H9 (cell line): ENCODE data around the gene FREM1. TPM values are rescaled to one million over a fixed set of nuclear protein-coding genes. Genes with fewer than 3 reads are reported as not detected.

Source experiments
- DNase-seq: peaks from one replicate; pipeline ENCODE4 v3.0.0-alpha.2; 2017
- H2AFZ ChIP-seq: one replicate; pipeline ENCODE4 v1.6.1; 2013; ENCODE audit warnings: mild to moderate bottlenecking, low read length, control low read depth, moderate library complexity
- H2AK5ac ChIP-seq: 2 replicates; pipeline ENCODE4 v1.6.1; 2013; ENCODE audit warnings: low read length, control low read depth, mixed read lengths; ENCODE audit not compliant: insufficient read length
- H2BK120ac ChIP-seq: one replicate; pipeline ENCODE4 v1.6.1; 2013; ENCODE audit warnings: low read depth, mild to moderate bottlenecking, low read length, control low read depth, inconsistent platforms; ENCODE audit not compliant: poor library complexity, severe bottlenecking
- H2BK12ac ChIP-seq: 2 replicates; pipeline ENCODE4 v1.6.1; 2013; ENCODE audit warnings: low read length, control low read depth, mixed read lengths, low read depth; ENCODE audit not compliant: insufficient read length
- H2BK15ac ChIP-seq: 2 replicates; pipeline ENCODE4 v1.6.1; 2013; ENCODE audit warnings: low read depth, low read length, control low read depth
- H2BK20ac ChIP-seq: one replicate; pipeline ENCODE4 v1.6.1; 2013; ENCODE audit warnings: low read depth, mild to moderate bottlenecking, low read length, control low read depth, inconsistent platforms; ENCODE audit not compliant: poor library complexity, severe bottlenecking
- H2BK5ac ChIP-seq: 2 replicates; pipeline ENCODE4 v1.6.1; 2013; ENCODE audit warnings: low read length, control low read depth, mixed read lengths; ENCODE audit not compliant: insufficient read length
- H3K14ac ChIP-seq: 2 replicates; pipeline ENCODE4 v1.6.1; 2013; ENCODE audit warnings: low read length, control low read depth; ENCODE audit not compliant: insufficient read depth
- H3K18ac ChIP-seq: 2 replicates; pipeline ENCODE4 v1.6.1; 2013; ENCODE audit warnings: low read depth, mild to moderate bottlenecking, mixed read lengths, low read length, control low read depth; ENCODE audit not compliant: insufficient read length
- H3K23ac ChIP-seq: 2 replicates; pipeline ENCODE4 v1.6.1; 2013; ENCODE audit warnings: low read length, control low read depth, mixed read lengths, low read depth; ENCODE audit not compliant: insufficient read length
- H3K23me2 ChIP-seq: 2 replicates; pipeline ENCODE4 v1.6.1; 2013; ENCODE audit warnings: low read depth, mild to moderate bottlenecking, mixed read lengths, low read length, control low read depth; ENCODE audit not compliant: insufficient read length, poor library complexity, severe bottlenecking
- H3K27ac ChIP-seq: 2 replicates; pipeline ENCODE4 v1.5.1; 2013; ENCODE audit warnings: low read length, control low read depth, mixed read lengths, low read depth; ENCODE audit not compliant: insufficient read length
- H3K27me3 ChIP-seq: 2 replicates; pipeline ENCODE4 v1.6.1; 2013; ENCODE audit warnings: low read length, control low read depth, inconsistent platforms; ENCODE audit not compliant: insufficient read depth
- H3K4ac ChIP-seq: 2 replicates; pipeline ENCODE4 v1.6.1; 2013; ENCODE audit warnings: low read depth, mild to moderate bottlenecking, control low read depth, inconsistent platforms, low read length, moderate library complexity
- H3K4me1 ChIP-seq: 2 replicates; pipeline ENCODE4 v1.6.1; 2013; ENCODE audit warnings: low read length, control low read depth, inconsistent platforms; ENCODE audit not compliant: insufficient read depth
- H3K4me2 ChIP-seq: 2 replicates; pipeline ENCODE4 v1.6.1; 2013; ENCODE audit warnings: low read length, control low read depth, mixed read lengths; ENCODE audit not compliant: insufficient read length, insufficient read depth
- H3K56ac ChIP-seq: 2 replicates; pipeline ENCODE4 v1.6.1; 2013; ENCODE audit warnings: low read depth, mild to moderate bottlenecking, mixed read lengths, low read length, control low read depth; ENCODE audit not compliant: insufficient read length
- H3K79me1 ChIP-seq: 2 replicates; pipeline ENCODE4 v1.6.1; 2013; ENCODE audit warnings: low read depth, mild to moderate bottlenecking, moderate library complexity, low read length, control low read depth, inconsistent platforms; ENCODE audit not compliant: insufficient read depth, poor library complexity, severe bottlenecking
- H3K79me2 ChIP-seq: 2 replicates; pipeline ENCODE4 v1.6.1; 2013; ENCODE audit warnings: low read length, control low read depth, inconsistent platforms; ENCODE audit not compliant: insufficient read depth
- H3K9ac ChIP-seq: 2 replicates; pipeline ENCODE4 v1.6.1; 2013; ENCODE audit warnings: low read length, control low read depth, mixed read lengths; ENCODE audit not compliant: insufficient read length; ENCODE audit errors: extremely low read depth
- H3K9me3 ChIP-seq: one replicate; pipeline ENCODE4 v1.6.1; 2013; ENCODE audit warnings: low read depth, low read length, inconsistent platforms; ENCODE audit not compliant: control insufficient read depth
- H3T11ph ChIP-seq: one replicate; pipeline ENCODE4 v1.6.1; 2013; ENCODE audit warnings: mild to moderate bottlenecking, low read length, control low read depth, inconsistent platforms
- H4K20me1 ChIP-seq: one replicate; pipeline ENCODE4 v1.6.1; 2013; ENCODE audit not compliant: control insufficient read depth, insufficient read length, insufficient read depth
- H4K5ac ChIP-seq: 2 replicates; pipeline ENCODE4 v1.6.1; 2013; ENCODE audit warnings: low read depth, mild to moderate bottlenecking, mixed read lengths, low read length, control low read depth; ENCODE audit not compliant: insufficient read length
- H4K8ac ChIP-seq: replicated peaks from 2 replicates; pipeline ENCODE4 v1.6.1; 2013; ENCODE audit warnings: low read length, control low read depth, mixed read lengths, low read depth; ENCODE audit not compliant: insufficient read length
- H4K91ac ChIP-seq: 2 replicates; pipeline ENCODE4 v1.6.1; 2013; ENCODE audit warnings: low read depth, mild to moderate bottlenecking, moderate library complexity, mixed read lengths, low read length, control low read depth; ENCODE audit not compliant: insufficient read length
- H3K27ac Mint-ChIP-seq, 3 experiments: 2 replicates in 2 of 3; 3 replicates in 1 of 3; pipeline ENCODE4 v1.8.0; 2020 to 2021; ENCODE audit warnings: mixed read lengths in 3 of 3, mild to moderate bottlenecking in 1 of 3, moderate library complexity in 1 of 3
- H3K27me3 Mint-ChIP-seq: 2 replicates; pipeline ENCODE4 v1.8.0; 2021; ENCODE audit warnings: low read depth, mild to moderate bottlenecking, moderate library complexity, mixed read lengths
- H3K36me3 Mint-ChIP-seq, 3 experiments: 2 replicates in 2 of 3; 3 replicates in 1 of 3; pipeline ENCODE4 v1.8.0; 2020 to 2021; ENCODE audit warnings: low read depth in 3 of 3, mixed read lengths in 3 of 3; ENCODE audit not compliant: insufficient read depth in 1 of 3
- H3K4me1 Mint-ChIP-seq, 2 experiments: 2 replicates each; pipeline ENCODE4 v1.8.0; 2020; ENCODE audit warnings: mixed read lengths in 2 of 2
- H3K4me3 Mint-ChIP-seq, 2 experiments: 2 replicates in 1 of 2; 3 replicates in 1 of 2; pipeline ENCODE4 v1.8.0; 2020 to 2021; ENCODE audit warnings: mild to moderate bottlenecking in 2 of 2, mixed read lengths in 2 of 2, moderate library complexity in 1 of 2
- H3K9me3 Mint-ChIP-seq, 2 experiments: 2 replicates in 1 of 2; 3 replicates in 1 of 2; pipeline ENCODE4 v1.8.0; 2020; ENCODE audit warnings: mild to moderate bottlenecking in 2 of 2, mixed read lengths in 2 of 2, moderate library complexity in 1 of 2
- CTCF ChIP-seq: fragments of 200-600 bp; sonication (generic); conservative IDR thresholded peaks from 3 replicates; pipeline ENCODE4 v1.8.0; 2021; ENCODE audit warnings: antibody characterized with exemption, mild to moderate bottlenecking
- WGBS: extraction: QIAGEN DNeasy Blood & Tissue Kit; methylation state at CpG from one replicate; pipeline ENCODE4 v1.1.7; 2013; ENCODE audit warnings: missing lambda C conversion rate, low lambda C conversion rate, mixed read lengths; ENCODE audit not compliant: insufficient read length; ENCODE audit errors: extremely low coverage; 5-methylcytosine and 5-hydroxymethylcytosine counted together
- long read RNA-seq: library from polyadenylated mRNA; unstranded; transcript quantifications from one replicate; pipeline ENCODE4 v2.0.0, GENCODE V29; 2020
- total RNA-seq: library from RNA; stranded (reverse); gene quantifications from 2 replicates; pipeline ENCODE4 v1.2.1, GENCODE V29; 2021

Gene FREM1, protein sequence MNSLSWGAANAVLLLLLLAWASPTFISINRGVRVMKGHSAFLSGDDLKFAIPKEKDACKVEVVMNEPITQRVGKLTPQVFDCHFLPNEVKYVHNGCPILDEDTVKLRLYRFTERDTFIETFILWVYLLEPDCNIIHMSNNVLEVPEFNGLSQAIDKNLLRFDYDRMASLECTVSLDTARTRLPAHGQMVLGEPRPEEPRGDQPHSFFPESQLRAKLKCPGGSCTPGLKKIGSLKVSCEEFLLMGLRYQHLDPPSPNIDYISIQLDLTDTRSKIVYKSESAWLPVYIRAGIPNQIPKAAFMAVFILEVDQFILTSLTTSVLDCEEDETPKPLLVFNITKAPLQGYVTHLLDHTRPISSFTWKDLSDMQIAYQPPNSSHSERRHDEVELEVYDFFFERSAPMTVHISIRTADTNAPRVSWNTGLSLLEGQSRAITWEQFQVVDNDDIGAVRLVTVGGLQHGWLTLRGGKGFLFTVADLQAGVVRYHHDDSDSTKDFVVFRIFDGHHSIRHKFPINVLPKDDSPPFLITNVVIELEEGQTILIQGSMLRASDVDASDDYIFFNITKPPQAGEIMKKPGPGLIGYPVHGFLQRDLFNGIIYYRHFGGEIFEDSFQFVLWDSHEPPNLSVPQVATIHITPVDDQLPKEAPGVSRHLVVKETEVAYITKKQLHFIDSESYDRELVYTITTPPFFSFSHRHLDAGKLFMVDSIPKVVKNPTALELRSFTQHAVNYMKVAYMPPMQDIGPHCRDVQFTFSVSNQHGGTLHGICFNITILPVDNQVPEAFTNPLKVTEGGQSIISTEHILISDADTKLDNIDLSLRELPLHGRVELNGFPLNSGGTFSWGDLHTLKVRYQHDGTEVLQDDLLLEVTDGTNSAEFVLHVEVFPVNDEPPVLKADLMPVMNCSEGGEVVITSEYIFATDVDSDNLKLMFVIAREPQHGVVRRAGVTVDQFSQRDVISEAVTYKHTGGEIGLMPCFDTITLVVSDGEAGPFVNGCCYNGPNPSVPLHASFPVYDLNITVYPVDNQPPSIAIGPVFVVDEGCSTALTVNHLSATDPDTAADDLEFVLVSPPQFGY (N-terminal part only)
- 0.35 and 0.44 TPM in 2 replicates for total RNA-seq
- long read RNA-seq, partial matches to known transcripts = 0 of 3 reads
- long read RNA-seq, other reads (novel, unspliced or antisense) = 3 of 3 reads

DNA sequence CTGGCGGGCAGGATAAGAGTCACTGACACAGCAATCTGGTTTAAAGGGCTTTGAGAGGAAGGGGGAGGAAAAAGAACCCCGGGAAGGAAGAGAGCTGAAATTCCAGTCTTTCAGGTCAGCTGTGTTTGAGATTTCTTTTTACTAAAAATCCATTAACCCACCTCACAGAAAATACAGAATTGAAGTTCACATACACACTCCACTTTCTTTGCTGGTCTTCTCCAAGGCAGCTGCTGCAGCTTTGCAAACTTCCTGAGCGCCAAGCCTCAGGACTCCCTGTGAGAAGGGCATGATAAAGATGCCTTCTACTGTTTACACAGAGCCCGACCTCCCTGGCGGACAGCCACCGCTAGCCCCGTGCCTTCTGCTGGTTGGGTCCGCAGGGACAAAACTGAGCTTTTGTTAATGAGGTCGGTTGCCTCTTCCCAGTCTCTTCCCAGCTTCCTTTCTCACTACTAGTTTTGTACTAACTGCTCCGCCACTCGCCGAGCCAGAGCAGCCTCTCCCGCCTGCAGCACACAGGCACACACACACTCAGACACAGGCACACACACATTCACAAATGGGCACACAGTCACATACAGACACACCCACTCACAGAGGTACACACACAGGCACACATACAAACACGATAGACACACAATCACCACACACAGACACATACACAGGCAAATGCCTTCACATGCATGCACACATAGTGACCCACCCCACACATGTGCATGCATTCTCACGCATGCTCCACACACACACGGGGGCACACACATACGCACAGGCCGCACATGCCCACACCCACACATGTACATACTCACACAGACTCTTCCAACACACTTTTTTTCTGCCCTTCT, at the start of gene FREM1:
FREM1 (minus strand) TSS at position 468 of the 845 bp plus-strand sequence. CDS start 41,451 bp downstream, outside the sequence.
- Histone ChIP-seq H2AK5ac (no peak within 1 kb of the TSS), H3K9me3 (no peaks in the 10 kb centered on the region), H3K4me2 (peak within 1 kb of the TSS; percentile 60), H2AFZ (no peak within 1 kb of the TSS), H3K27ac (peak within 1 kb of the TSS; percentile 36), H2BK15ac (no peak within 1 kb of the TSS), H4K20me1 (no peaks in the 10 kb centered on the region), H2BK20ac (no peak within 1 kb of the TSS), H2BK12ac (no peak within 1 kb of the TSS), H4K91ac (no peak within 1 kb of the TSS), H4K5ac (peak within 1 kb of the TSS; percentile 9), H2BK120ac (no peak within 1 kb of the TSS), H3K4ac (no peak within 1 kb of the TSS), H3K79me2 (no peaks in the 10 kb centered on the region), H3K4me1 (peaks cover 9% of the 10 kb centered on the region), H3T11ph (no peak within 1 kb of the TSS), H3K23me2 (peaks cover 4% of the 10 kb centered on the region), H4K8ac (peak within 1 kb of the TSS; percentile 17), H3K18ac (peak within 1 kb of the TSS; percentile 18), H3K23ac (no peak within 1 kb of the TSS), H2BK5ac (peak within 1 kb of the TSS; percentile 2), H3K9ac (peak within 1 kb of the TSS; percentile 1), H3K79me1 (no peaks in the 10 kb centered on the region), H3K14ac (peak within 1 kb of the TSS; percentile 53), H3K27me3 (no peaks in the 10 kb centered on the region), H3K56ac (no peak within 1 kb of the TSS)
- Mint-ChIP-seq H3K27me3 (no peaks in the 10 kb centered on the region), H3K9me3 (no peaks in the 10 kb centered on the region), H3K27ac (no peak within 1 kb of the TSS), H3K4me3 (no peak within 1 kb of the TSS), H3K36me3 (no peaks in the 10 kb centered on the region), H3K4me1 (peaks cover 22 to 23% of the 10 kb centered on the region in 2 experiments; a peak in 3 of 4 replicates)
- peak; percentile 74 for DNase-seq
- no CpG with 5 or more reads among the region's 18 CpGs for WGBS
- no peak for TF ChIP-seq CTCF
